SK-N-MC (cell line): ENCODE measurements around the gene FASTKD1.

Source experiments
- EZH2 ChIP-seq: fragments of 200-600 bp; sonication (generic); IDR thresholded peaks from one replicate; pipeline ENCODE4 v1.6.1; 2017; ENCODE audit warnings: antibody characterized with exemption
- FOXP2 ChIP-seq: optimal IDR thresholded peaks from 2 replicates; pipeline ENCODE3; 2011; ENCODE audit warnings: mild to moderate bottlenecking, moderate library complexity; ENCODE audit not compliant: insufficient read depth; ENCODE audit errors: extremely low read length, control extremely low read depth
- POLR2AphosphoS5 ChIP-seq: IDR thresholded peaks from 2 replicates; pipeline ENCODE4 v1.6.1; 2012; ENCODE audit warnings: mild to moderate bottlenecking, low read depth, low read length, borderline replicate concordance

DNA sequence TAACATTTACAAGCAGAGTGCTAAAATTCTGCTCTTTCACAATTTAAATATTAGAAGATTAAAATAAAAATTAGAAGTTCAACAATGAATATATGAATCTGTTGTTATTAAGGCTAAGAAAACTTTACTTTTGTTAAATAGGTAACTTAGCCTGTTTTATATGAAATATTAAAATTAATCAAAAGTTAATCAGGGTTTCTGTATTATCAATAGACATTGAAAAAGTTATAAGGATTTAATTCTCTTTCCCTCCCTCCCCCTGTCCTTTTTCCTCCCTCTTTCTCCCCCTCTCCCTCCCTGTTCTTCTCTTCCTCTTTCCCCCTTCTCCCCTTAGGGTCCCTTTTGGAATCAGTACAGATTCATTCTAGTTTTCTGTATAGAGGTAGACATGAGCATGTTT lies 82.3 kb downstream of the FASTKD1 start:
- TF ChIP-seq POLR2AphosphoS5 (no peak), FOXP2 (no peak), EZH2 (no peak)
